Kidney (tissue), 14 donors: Measurements from ENCODE around the gene ZNF620. TPM values are rescaled to one million over a fixed set of nuclear protein-coding genes. Genes with fewer than 3 reads are reported as not detected.

Source experiments
- DNase-seq, 5 donors: peaks; one replicate each; pipeline ENCODE4 v3.0.0-alpha.2; 2013 to 2020
- FAIRE-seq: peaks from 2 replicates; lab custom pipeline; 2012; peaks lifted over from hg19 to GRCh38; lab: Jason Lieb, UNC
- H3K27ac ChIP-seq, 2 donors: one replicate each; pipeline ENCODE4 v1.7.0; 2013; ENCODE audit warnings: low read depth in 2 of 2, low read length in 2 of 2, inconsistent platforms in 1 of 2
- H3K27me3 ChIP-seq: one replicate; pipeline ENCODE4 v1.7.1; 2013; ENCODE audit warnings: low read length, inconsistent platforms; ENCODE audit not compliant: control insufficient read depth, insufficient read depth
- H3K36me3 ChIP-seq, 3 donors: one replicate each; pipeline versions ENCODE4 v1.7.0 to v1.7.1; 2013; ENCODE audit warnings: low read length in 3 of 3, control low read depth in 1 of 3, inconsistent platforms in 1 of 3; ENCODE audit not compliant: insufficient read depth in 3 of 3, control insufficient read depth in 2 of 3
- H3K4me1 ChIP-seq, 3 donors: one replicate each; pipeline versions ENCODE4 v1.7.0 to v1.7.1; 2013; ENCODE audit warnings: low read length in 3 of 3, inconsistent platforms in 1 of 3, low read depth in 1 of 3; ENCODE audit not compliant: control insufficient read depth in 2 of 3, insufficient read depth in 2 of 3
- H3K4me3 ChIP-seq, 3 donors: one replicate each; pipeline versions ENCODE4 v1.7.0 to v1.8.1; 2013; ENCODE audit warnings: low read length in 3 of 3, control low read depth in 1 of 3, inconsistent platforms in 1 of 3
- H3K9ac ChIP-seq, 3 donors: one replicate each; pipeline versions ENCODE4 v1.7.0 to v1.7.1; 2013; ENCODE audit warnings: low read length in 3 of 3, control low read depth in 1 of 3, inconsistent platforms in 1 of 3
- H3K9me3 ChIP-seq, 3 donors: one replicate each; pipeline versions ENCODE4 v1.7.0 to v1.7.1; 2013; ENCODE audit warnings: low read length in 3 of 3, control low read depth in 1 of 3, inconsistent platforms in 1 of 3; ENCODE audit not compliant: control insufficient read depth in 2 of 3, insufficient read depth in 1 of 3
- CTCF ChIP-seq: IDR thresholded peaks from 3 replicates; pipeline ENCODE4 v1.5.1; 2012; ENCODE audit warnings: mild to moderate bottlenecking, moderate library complexity, borderline replicate concordance; ENCODE audit not compliant: insufficient read depth; ENCODE audit errors: extremely low read depth
- intact Hi-C: fragments of 100-400 bp; cut with DNase I; formaldehyde crosslinking; loops from one replicate; pipeline ENCODE4 v1.11.1; 2022
- polyA plus RNA-seq: library from polyadenylated mRNA; stranded (reverse); fragments of 350-450 nt; fragmentation: Illumina TruSeq; extraction: RNeasy Lipid Tissue Mini Kit (QIAGEN cat#74804); gene quantifications from one replicate; pipeline ENCODE4 v1.2.3, GENCODE V29; 2014; ENCODE audit warnings: low read depth, low replicate concordance; ENCODE audit not compliant: insufficient read depth
- total RNA-seq: library from RNA; stranded (reverse); fragmentation: NEBNext Ultra II Directional; extraction: Animal tissue kit (Norgen Biotek cat#: 25700); gene quantifications from one replicate; pipeline ENCODE4 v1.2.1, GENCODE V29; 2021
- donor health status: control.
- donor health status: control.
- donor health status: control.
- donor health status: control.
- donor health status: control.
- donor health status: DM: yes; HTN: yes; CAD: no.
- donor health status: Normal renal cell carcinoma (clear cell type).

ZNF620 gene
- total and polyA plus RNA-seq, 2 donors from 2014 or later: 2.8 to 6.9 TPM

- no peaks in the 10 kb centered on the region for H3K27me3 ChIP-seq
- FAIRE-seq (no peak), DNase-seq (no peak)
- no peaks in the 10 kb centered on the region for H3K9me3 ChIP-seq
- no peak overlapping the region for H3K27ac ChIP-seq
- H3K4me1 ChIP-seq: no peaks in the 10 kb centered on the region
- H3K9ac ChIP-seq: no peak overlapping the region
- intact Hi-C loops: no loop called here
- no peak for TF ChIP-seq CTCF
- H3K4me3 ChIP-seq: no peak overlapping the region
- peaks cover 2 to 19% (median 18%) of the 10 kb centered on the region in 3 donors for H3K36me3 ChIP-seq
Measured at GRCh38 chr3:40468018-40468417, 37.8 kb upstream of the ZNF620 start.

DNA sequence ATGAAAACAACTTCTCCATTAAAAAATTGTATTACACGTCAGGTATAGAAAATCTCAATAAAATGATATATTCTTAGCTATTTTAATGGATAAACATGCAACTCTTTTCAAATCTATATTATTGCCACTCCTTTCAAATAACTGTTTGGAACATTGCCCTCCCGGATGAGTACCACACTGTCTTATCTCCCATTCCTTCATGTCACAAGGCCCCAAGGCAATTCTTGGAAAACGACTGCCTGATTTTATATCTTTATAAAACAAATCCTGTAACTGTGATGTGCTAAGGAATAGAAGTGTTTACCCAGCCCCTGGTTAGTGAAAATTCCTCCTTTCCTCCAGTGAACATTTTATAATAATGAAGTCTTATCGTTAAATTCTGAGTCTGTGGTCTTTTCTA, 35.1 kb upstream of the ZNF620 start:
- Histone ChIP-seq H3K9ac (no peak overlapping the region), H3K36me3 (peaks cover 0 to 5% (median 0%) of the 10 kb centered on the region in 3 donors), H3K27me3 (no peaks in the 10 kb centered on the region), H3K4me3 (no peak overlapping the region), H3K9me3 (no peaks in the 10 kb centered on the region), H3K4me1 (no peaks in the 10 kb centered on the region), H3K27ac (no peak overlapping the region)
- DNase-seq (no peak), FAIRE-seq (no peak)
- TF ChIP-seq CTCF: no peak
- intact Hi-C loops: no loop called here

- intact Hi-C loops: no loop called here
- Histone ChIP-seq H3K9me3 (no peaks in the 10 kb centered on the region), H3K9ac (peak within 1 kb of the TSS; percentile 43 to 93 (median 44)), H3K4me3 (peak within 1 kb of the TSS; percentile 58 to 96 (median 67)), H3K36me3 (peaks cover 0 to 5% (median 0%) of the 10 kb centered on the region in 3 donors), H3K4me1 (peaks cover 0 to 6% (median 0%) of the 10 kb centered on the region in 3 donors), H3K27ac (peak within 1 kb of the TSS in 1 of 2 donors; percentile 23), H3K27me3 (no peaks in the 10 kb centered on the region)
- peak; percentile 73 to 90 (median 84) for DNase-seq
- no peak for FAIRE-seq
- TF ChIP-seq CTCF: no peak
Measured at GRCh38 chr3:40476478-40477470, 29.1 kb upstream of the ZNF620 start, which contains the start of gene ZNF619. ZNF619 (plus strand) TSS chr3:40477122; CDS start chr3:40477980, 858 bp downstream.
